WTC11 (cell line): ENCODE measurements around the gene USH2A. TPM values are rescaled to one million over a fixed set of nuclear protein-coding genes. Genes with fewer than 3 reads are reported as not detected.

ENCODE experiments used
- ATAC-seq: fragments of 200-7000 bp; cut with Tn5 transposase; 2 replicates; pipeline ENCODE4 v1.10.0; 2021; ENCODE audit warnings: mild to moderate bottlenecking, moderate library complexity
- CTCF ChIA-PET: fragments of 300-600 bp; sonication (Branson Sonifier 250); formaldehyde crosslinking; loops from one replicate; lab custom pipeline; 2021; ENCODE audit warnings: antibody characterized with exemption; lab: Charles Lee
- POLR2A ChIA-PET: fragments of 350-600 bp; sonication (Branson Sonifier 250); formaldehyde crosslinking; loops from one replicate; lab custom pipeline; 2021; ENCODE audit warnings: antibody characterized with exemption; lab: Charles Lee
- DNase-seq: peaks from one replicate; pipeline ENCODE4 v3.0.0; 2021; ENCODE audit warnings: low spot score
- H3K27ac Mint-ChIP-seq: 2 replicates; pipeline ENCODE4 v1.8.0; 2021; ENCODE audit warnings: mixed read lengths
- H3K27me3 Mint-ChIP-seq: 2 replicates; pipeline ENCODE4 v1.8.0; 2021; ENCODE audit warnings: low read depth, mild to moderate bottlenecking, moderate library complexity, mixed read lengths
- H3K36me3 Mint-ChIP-seq: 2 replicates; pipeline ENCODE4 v1.8.0; 2021; ENCODE audit warnings: mixed read lengths
- H3K4me1 Mint-ChIP-seq: 2 replicates; pipeline ENCODE4 v1.8.0; 2022; ENCODE audit warnings: mixed read lengths
- H3K4me3 Mint-ChIP-seq: 2 replicates; pipeline ENCODE4 v1.8.0; 2021; ENCODE audit warnings: mild to moderate bottlenecking, moderate library complexity, mixed read lengths
- H3K9me3 Mint-ChIP-seq: 2 replicates; pipeline ENCODE4 v1.8.0; 2021; ENCODE audit warnings: mixed read lengths
- AFF4 ChIP-seq: sonication (generic); formaldehyde crosslinking; IDR thresholded peaks from 2 replicates; pipeline ENCODE4 v1.8.1; 2023; ENCODE audit warnings: mild to moderate bottlenecking, missing genetic modification reagents, borderline replicate concordance
- ATF2 ChIP-seq: sonication (generic); formaldehyde crosslinking; IDR thresholded peaks from 2 replicates; pipeline ENCODE4 v1.8.1; 2022; ENCODE audit warnings: low read depth, missing genetic modification reagents, borderline replicate concordance
- CTCF ChIP-seq: fragments of 200-600 bp; IDR thresholded peaks from 2 replicates; pipeline ENCODE4 v1.8.0; 2022; ENCODE audit warnings: antibody characterized with exemption
- ETV6 ChIP-seq: sonication (generic); formaldehyde crosslinking; IDR thresholded peaks from 2 replicates; pipeline ENCODE4 v1.8.1; 2022; ENCODE audit warnings: mild to moderate bottlenecking, missing genetic modification reagents
- FOXJ3 ChIP-seq: sonication (generic); formaldehyde crosslinking; IDR thresholded peaks from 2 replicates; pipeline ENCODE4 v1.9.0; 2021; ENCODE audit warnings: missing genetic modification reagents, mild to moderate bottlenecking, borderline replicate concordance
- HMGA2 ChIP-seq: fragments of 250-450 bp; sonication (Bioruptor Pico); IDR thresholded peaks from 2 replicates; pipeline ENCODE4 v1.4.0; 2021; ENCODE audit warnings: mild to moderate bottlenecking, moderate library complexity
- HMGXB4 ChIP-seq: sonication (generic); formaldehyde crosslinking; IDR thresholded peaks from 2 replicates; pipeline ENCODE4 v1.8.1; 2023; ENCODE audit warnings: mild to moderate bottlenecking, moderate library complexity, missing genetic modification reagents
- IRF2 ChIP-seq: sonication (generic); formaldehyde crosslinking; IDR thresholded peaks from 2 replicates; pipeline ENCODE4 v1.8.0; 2022; ENCODE audit warnings: low read depth, missing genetic modification reagents, borderline replicate concordance
- MAX ChIP-seq: sonication (generic); formaldehyde crosslinking; IDR thresholded peaks from 2 replicates; pipeline ENCODE4 v1.8.0; 2022; ENCODE audit warnings: mild to moderate bottlenecking, missing genetic modification reagents
- MLX ChIP-seq: sonication (generic); formaldehyde crosslinking; IDR thresholded peaks from 2 replicates; pipeline ENCODE4 v1.8.1; 2023; ENCODE audit warnings: mild to moderate bottlenecking, missing genetic modification reagents, moderate library complexity
- NR3C1 ChIP-seq: sonication (generic); formaldehyde crosslinking; conservative IDR thresholded peaks from 2 replicates; pipeline ENCODE4 v1.8.1; 2023; ENCODE audit warnings: low read depth, mild to moderate bottlenecking, missing genetic modification reagents
- RELA ChIP-seq: sonication (generic); formaldehyde crosslinking; IDR thresholded peaks from 2 replicates; pipeline ENCODE4 v1.8.1; 2022; ENCODE audit warnings: missing genetic modification reagents, mild to moderate bottlenecking, borderline replicate concordance
- SMAD4 ChIP-seq: sonication (generic); formaldehyde crosslinking; IDR thresholded peaks from 2 replicates; pipeline ENCODE4 v1.8.0; 2022; ENCODE audit warnings: mild to moderate bottlenecking, missing genetic modification reagents
- ZNF219 ChIP-seq: sonication (generic); formaldehyde crosslinking; IDR thresholded peaks from 2 replicates; pipeline ENCODE4 v1.8.0; 2023; ENCODE audit warnings: missing genetic modification reagents, mild to moderate bottlenecking, borderline replicate concordance
- ZNF317 ChIP-seq: sonication (generic); formaldehyde crosslinking; IDR thresholded peaks from 2 replicates; pipeline ENCODE4 v1.8.1; 2023; ENCODE audit warnings: low read depth, mild to moderate bottlenecking, moderate library complexity, missing genetic modification reagents, borderline replicate concordance
- ZNF671 ChIP-seq: fragments of 250-450 bp; sonication (Bioruptor Pico); IDR thresholded peaks from 2 replicates; pipeline ENCODE4 v1.8.0; 2021; ENCODE audit warnings: mild to moderate bottlenecking
- total RNA-seq: library from RNA; stranded (reverse); gene quantifications from 3 replicates; pipeline ENCODE4 v1.2.3, GENCODE V29; 2021
- TF ChIP-seq, protein P1 (sequence below): sonication (generic); formaldehyde crosslinking; IDR thresholded peaks from 2 replicates; pipeline ENCODE4 v1.8.0; 2023; ENCODE audit warnings: missing genetic modification reagents
- TF ChIP-seq, protein P2 (sequence below): sonication (generic); formaldehyde crosslinking; IDR thresholded peaks from 2 replicates; pipeline ENCODE4 v1.8.0; 2022; ENCODE audit warnings: mild to moderate bottlenecking, missing genetic modification reagents
- TF ChIP-seq, protein P3 (sequence below): fragments of 250-450 bp; sonication (Bioruptor Pico); IDR thresholded peaks from 2 replicates; pipeline ENCODE4 v2.1.2; 2022; ENCODE audit warnings: mild to moderate bottlenecking, moderate library complexity

USH2A gene
- total RNA-seq, 1 experiment from 2014 or later = 0.37 TPM

DNA sequence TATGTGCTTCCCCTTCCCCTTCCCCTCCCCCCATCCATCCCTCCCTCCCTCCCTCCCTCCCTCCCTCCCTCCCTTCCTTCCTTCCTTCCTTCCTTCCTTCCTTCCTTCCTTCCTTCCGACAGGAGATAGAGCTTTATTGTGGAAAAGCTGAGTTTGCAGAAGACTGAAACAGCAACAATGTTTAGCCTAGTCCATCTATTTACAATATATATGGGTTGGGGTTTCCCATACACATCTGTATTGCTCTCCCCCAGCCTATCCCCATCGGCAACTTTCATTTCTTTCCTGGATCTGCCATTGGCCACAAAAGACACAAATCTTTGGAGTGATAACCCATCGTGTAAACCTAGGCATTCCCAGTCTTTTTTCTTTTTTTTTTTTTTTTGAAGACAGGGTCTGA, 222.3 kb downstream of the USH2A start:
- Mint-ChIP-seq H3K36me3 (no peaks in the 10 kb centered on the region), H3K27ac (no peak overlapping the region), H3K9me3 (no peaks in the 10 kb centered on the region), H3K4me3 (no peak overlapping the region), H3K4me1 (peaks cover 11% of the 10 kb centered on the region), H3K27me3 (no peaks in the 10 kb centered on the region)
- ChIA-PET CTCF (interaction anchor here (0.9 kb wide), 1 partner anchor 20 kb away, joined by 4 read pairs; no protein-coding TSS in a partner anchor), POLR2A (no interaction called here)
- DNase-seq (no peak), ATAC-seq (no peak)
- no peak for TF ChIP-seq AFF4 (CRISPR knock-in tag)
- TF ChIP-seq MAX (CRISPR knock-in tag) = no peak
- TF ChIP-seq IRF2 = no peak
- TF ChIP-seq, protein P1, sequence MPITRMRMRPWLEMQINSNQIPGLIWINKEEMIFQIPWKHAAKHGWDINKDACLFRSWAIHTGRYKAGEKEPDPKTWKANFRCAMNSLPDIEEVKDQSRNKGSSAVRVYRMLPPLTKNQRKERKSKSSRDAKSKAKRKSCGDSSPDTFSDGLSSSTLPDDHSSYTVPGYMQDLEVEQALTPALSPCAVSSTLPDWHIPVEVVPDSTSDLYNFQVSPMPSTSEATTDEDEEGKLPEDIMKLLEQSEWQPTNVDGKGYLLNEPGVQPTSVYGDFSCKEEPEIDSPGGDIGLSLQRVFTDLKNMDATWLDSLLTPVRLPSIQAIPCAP (CRISPR knock-in tag) = no peak
- no peak for TF ChIP-seq RELA
- TF ChIP-seq ATF2 (CRISPR knock-in tag) = no peak
- TF ChIP-seq HMGA2 (CRISPR knock-in tag) = no peak
- no peak for TF ChIP-seq SMAD4 (CRISPR knock-in tag)
- TF ChIP-seq, protein P2, sequence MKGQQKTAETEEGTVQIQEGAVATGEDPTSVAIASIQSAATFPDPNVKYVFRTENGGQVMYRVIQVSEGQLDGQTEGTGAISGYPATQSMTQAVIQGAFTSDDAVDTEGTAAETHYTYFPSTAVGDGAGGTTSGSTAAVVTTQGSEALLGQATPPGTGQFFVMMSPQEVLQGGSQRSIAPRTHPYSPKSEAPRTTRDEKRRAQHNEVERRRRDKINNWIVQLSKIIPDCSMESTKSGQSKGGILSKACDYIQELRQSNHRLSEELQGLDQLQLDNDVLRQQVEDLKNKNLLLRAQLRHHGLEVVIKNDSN (CRISPR knock-in tag) = no peak
- no peak for TF ChIP-seq ZNF671
- TF ChIP-seq ZNF317 (CRISPR knock-in tag) = no peak
- TF ChIP-seq ETV6 (CRISPR knock-in tag) = no peak
- TF ChIP-seq, protein P3, sequence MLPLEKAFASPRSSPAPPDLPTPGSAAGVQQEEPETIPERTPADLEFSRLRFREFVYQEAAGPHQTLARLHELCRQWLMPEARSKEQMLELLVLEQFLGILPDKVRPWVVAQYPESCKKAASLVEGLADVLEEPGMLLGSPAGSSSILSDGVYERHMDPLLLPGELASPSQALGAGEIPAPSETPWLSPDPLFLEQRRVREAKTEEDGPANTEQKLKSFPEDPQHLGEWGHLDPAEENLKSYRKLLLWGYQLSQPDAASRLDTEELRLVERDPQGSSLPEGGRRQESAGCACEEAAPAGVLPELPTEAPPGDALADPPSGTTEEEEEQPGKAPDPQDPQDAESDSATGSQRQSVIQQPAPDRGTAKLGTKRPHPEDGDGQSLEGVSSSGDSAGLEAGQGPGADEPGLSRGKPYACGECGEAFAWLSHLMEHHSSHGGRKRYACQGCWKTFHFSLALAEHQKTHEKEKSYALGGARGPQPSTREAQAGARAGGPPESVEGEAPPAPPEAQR (CRISPR knock-in tag) = no peak
- TF ChIP-seq FOXJ3 = no peak
- TF ChIP-seq ZNF219 (CRISPR knock-in tag) = no peak
- TF ChIP-seq HMGXB4 = no peak
- TF ChIP-seq MLX = no peak
- no peak for TF ChIP-seq NR3C1 (CRISPR knock-in tag)
- no peak for TF ChIP-seq CTCF
